ENCODE measurements around the gene ATP5ME.
"Not testable (repeated sequence)": the region's sequence is repeated elsewhere in the genome, so short reads cannot be mapped to it uniquely, and the experiment has no call there.

Gene ATP5ME

GRCh38 chr4:704198-704891 is 30.3 kb upstream of the ATP5ME start:
- Histone ChIP-seq H3K4me1 (ENCODE audit: control insufficient read depth, insufficient read depth, low read length) (peaks cover 5% of the 10 kb centered on the region; the same call in 1 of the 2 replicates), H3K4me3 (ENCODE audit: low read depth, low read length) (no peak overlapping the region), H3K36me3 (ENCODE audit: control insufficient read depth, insufficient read depth, low read length) (peaks cover 10% of the 10 kb centered on the region), H3K27ac (ENCODE audit: low read depth, low read length) (no peak overlapping the region), H3K9me3 (ENCODE audit: control insufficient read depth, insufficient read depth, low read depth, low read length) (peaks cover 3% of the 10 kb centered on the region; the same call in 1 of the 2 replicates), H3K27me3 (ENCODE audit: control insufficient read depth, insufficient read depth, low read length) (peaks cover 9% of the 10 kb centered on the region), H3K9ac (ENCODE audit: low read length) (no peak overlapping the region)

GRCh38 chr4:703336-704197 is 29.5 kb upstream of the ATP5ME start:
- Histone ChIP-seq H3K27me3 (ENCODE audit: control insufficient read depth, insufficient read depth, low read length) (peaks cover 9% of the 10 kb centered on the region), H3K9ac (ENCODE audit: low read length) (no peak overlapping the region), H3K9me3 (ENCODE audit: control insufficient read depth, insufficient read depth, low read depth, low read length) (no peaks in the 10 kb centered on the region), H3K27ac (ENCODE audit: low read depth, low read length) (no peak overlapping the region), H3K36me3 (ENCODE audit: control insufficient read depth, insufficient read depth, low read length) (peaks cover 2% of the 10 kb centered on the region), H3K4me1 (ENCODE audit: control insufficient read depth, insufficient read depth, low read length) (peaks cover 5% of the 10 kb centered on the region; the same call in 1 of the 2 replicates), H3K4me3 (ENCODE audit: low read depth, low read length) (no peak overlapping the region)

GRCh38 chr4:702618-703048 is 28.6 kb upstream of the ATP5ME start:
- Histone ChIP-seq H3K36me3 (ENCODE audit: control insufficient read depth, insufficient read depth, low read length) (no peaks in the 10 kb centered on the region), H3K4me1 (ENCODE audit: control insufficient read depth, insufficient read depth, low read length) (peaks cover 5% of the 10 kb centered on the region; the same call in 1 of the 2 replicates), H3K9ac (ENCODE audit: low read length) (no peak overlapping the region), H3K27ac (ENCODE audit: low read depth, low read length) (no peak overlapping the region), H3K27me3 (ENCODE audit: control insufficient read depth, insufficient read depth, low read length) (peaks cover 9% of the 10 kb centered on the region), H3K4me3 (ENCODE audit: low read depth, low read length) (no peak overlapping the region), H3K9me3 (ENCODE audit: control insufficient read depth, insufficient read depth, low read depth, low read length) (no peaks in the 10 kb centered on the region)

GRCh38 chr4:700587-701264 is 26.6 kb upstream of the ATP5ME start:
- Histone ChIP-seq H3K27me3 (ENCODE audit: control insufficient read depth, insufficient read depth, low read length) (peaks cover 9% of the 10 kb centered on the region), H3K9me3 (ENCODE audit: control insufficient read depth, insufficient read depth, low read depth, low read length) (no peaks in the 10 kb centered on the region; the same call in 1 of the 2 replicates), H3K4me1 (ENCODE audit: control insufficient read depth, insufficient read depth, low read length) (no peaks in the 10 kb centered on the region; the same call in 1 of the 2 replicates), H3K9ac (ENCODE audit: low read length) (no peak overlapping the region), H3K4me3 (ENCODE audit: low read depth, low read length) (no peak overlapping the region), H3K27ac (ENCODE audit: low read depth, low read length) (no peak overlapping the region), H3K36me3 (ENCODE audit: control insufficient read depth, insufficient read depth, low read length) (no peaks in the 10 kb centered on the region)

- no peaks in the 10 kb centered on the region for H3K36me3 ChIP-seq (ENCODE audit: control insufficient read depth, insufficient read depth, low read length)
- peaks cover 3% of the 10 kb centered on the region; the same call in 1 of the 2 replicates for H3K9me3 ChIP-seq (ENCODE audit: control insufficient read depth, insufficient read depth, low read depth, low read length)
- no peaks in the 10 kb centered on the region; the same call in 1 of the 2 replicates for H3K4me1 ChIP-seq (ENCODE audit: control insufficient read depth, insufficient read depth, low read length)
- H3K9ac ChIP-seq (ENCODE audit: low read length) = no peak overlapping the region
- H3K27me3 ChIP-seq (ENCODE audit: control insufficient read depth, insufficient read depth, low read length) = peaks cover 8% of the 10 kb centered on the region
- no peak overlapping the region for H3K4me3 ChIP-seq (ENCODE audit: low read depth, low read length)
- no peak overlapping the region for H3K27ac ChIP-seq (ENCODE audit: low read depth, low read length)
Measured at GRCh38 chr4:699816-700580, 25.9 kb upstream of the ATP5ME start.

GRCh38 chr4:694341-694940 is 20.4 kb upstream of the ATP5ME start:
- peaks cover 15% of the 10 kb centered on the region for H3K4me1 ChIP-seq (ENCODE audit: control insufficient read depth, insufficient read depth, low read length)
- not testable (repeated sequence) for H3K27me3 ChIP-seq (ENCODE audit: control insufficient read depth, insufficient read depth, low read length); H3K36me3 ChIP-seq (ENCODE audit: control insufficient read depth, insufficient read depth, low read length); H3K9me3 ChIP-seq (ENCODE audit: control insufficient read depth, insufficient read depth, low read depth, low read length); H3K27ac ChIP-seq (ENCODE audit: low read depth, low read length); H3K9ac ChIP-seq (ENCODE audit: low read length); H3K4me3 ChIP-seq (ENCODE audit: low read depth, low read length)

- Histone ChIP-seq H3K9ac (ENCODE audit: low read length) (no peak overlapping the region), H3K4me1 (ENCODE audit: control insufficient read depth, insufficient read depth, low read length) (peaks cover 26% of the 10 kb centered on the region), H3K27me3 (ENCODE audit: control insufficient read depth, insufficient read depth, low read length) (no peaks in the 10 kb centered on the region), H3K27ac (ENCODE audit: low read depth, low read length) (0 out of 2 replicates have a peak overlapping the region, but pooled peaks have one; percentile 10), H3K4me3 (ENCODE audit: low read depth, low read length) (no peak overlapping the region), H3K36me3 (ENCODE audit: control insufficient read depth, insufficient read depth, low read length) (no peaks in the 10 kb centered on the region), H3K9me3 (ENCODE audit: control insufficient read depth, insufficient read depth, low read depth, low read length) (peaks cover 5% of the 10 kb centered on the region; the same call in 1 of the 2 replicates)
Measured at GRCh38 chr4:692771-693554, 18.9 kb upstream of the ATP5ME start.

GRCh38 chr4:689723-690122 is 15.6 kb upstream of the ATP5ME start:
- Histone ChIP-seq H3K4me3 (ENCODE audit: low read depth, low read length) (peak overlapping the region; percentile 63), H3K4me1 (ENCODE audit: control insufficient read depth, insufficient read depth, low read length) (peaks cover 36% of the 10 kb centered on the region), H3K36me3 (ENCODE audit: control insufficient read depth, insufficient read depth, low read length) (no peaks in the 10 kb centered on the region), H3K27ac (ENCODE audit: low read depth, low read length) (peak overlapping the region; percentile 48; the same call in 1 of the 2 replicates), H3K27me3 (ENCODE audit: control insufficient read depth, insufficient read depth, low read length) (no peaks in the 10 kb centered on the region), H3K9me3 (ENCODE audit: control insufficient read depth, insufficient read depth, low read depth, low read length) (no peaks in the 10 kb centered on the region), H3K9ac (ENCODE audit: low read length) (peak overlapping the region; percentile 64)

- Histone ChIP-seq H3K27ac (ENCODE audit: low read depth, low read length) (peak within 1 kb of the TSS; percentile 48; the same call in 1 of the 2 replicates), H3K9me3 (ENCODE audit: control insufficient read depth, insufficient read depth, low read depth, low read length) (no peaks in the 10 kb centered on the region), H3K36me3 (ENCODE audit: control insufficient read depth, insufficient read depth, low read length) (no peaks in the 10 kb centered on the region), H3K4me3 (ENCODE audit: low read depth, low read length) (peak within 1 kb of the TSS; percentile 63), H3K9ac (ENCODE audit: low read length) (peak within 1 kb of the TSS; percentile 64), H3K4me1 (ENCODE audit: control insufficient read depth, insufficient read depth, low read length) (peaks cover 39% of the 10 kb centered on the region), H3K27me3 (ENCODE audit: control insufficient read depth, insufficient read depth, low read length) (no peaks in the 10 kb centered on the region)
Measured at GRCh38 chr4:688854-689681, 15.0 kb upstream of the ATP5ME start, which contains the start of gene SLC49A3. Gene SLC49A3, minus strand, starts transcription at chr4:689151. Its CDS starts 24 bp downstream, at chr4:689127.

Data from HUES6 (cell line).